Activated naive CD8-positive, alpha-beta T cell treated with anti-CD3 and anti-CD28 coated beads for 36 hours (primary cell): ENCODE data around the gene PLEK2. TPM values are rescaled to one million over a fixed set of nuclear protein-coding genes. Genes with fewer than 3 reads are reported as not detected.
"Not testable (repeated sequence)": the region's sequence is repeated elsewhere in the genome, so short reads cannot be mapped to it uniquely, and the experiment has no call there.

Experiments used
- DNase-seq: peaks from one replicate; pipeline ENCODE4 v3.0.0; 2021
- H3K27ac Mint-ChIP-seq: one replicate; pipeline ENCODE4 v1.8.0; 2022; ENCODE audit warnings: mild to moderate bottlenecking, moderate library complexity, mixed read lengths
- H3K27me3 Mint-ChIP-seq: one replicate; pipeline ENCODE4 v1.8.0; 2022; ENCODE audit warnings: mild to moderate bottlenecking, mixed read lengths
- H3K36me3 Mint-ChIP-seq: one replicate; pipeline ENCODE4 v1.8.0; 2021; ENCODE audit warnings: mild to moderate bottlenecking, mixed read lengths
- H3K4me1 Mint-ChIP-seq: one replicate; pipeline ENCODE4 v1.8.0; 2021; ENCODE audit warnings: mixed read lengths
- H3K4me3 Mint-ChIP-seq: one replicate; pipeline ENCODE4 v1.8.0; 2022; ENCODE audit warnings: mild to moderate bottlenecking, moderate library complexity, mixed read lengths
- H3K9me3 Mint-ChIP-seq: one replicate; pipeline ENCODE4 v1.8.0; 2022; ENCODE audit warnings: mixed read lengths
- total RNA-seq, 2 experiments: library from RNA; stranded (reverse); gene quantifications; one replicate each; pipeline ENCODE4 v1.2.3, GENCODE V29; 2021

PLEK2 gene
- total RNA-seq, 2 experiments from 2014 or later = 4.1 to 4.2 TPM

DNA sequence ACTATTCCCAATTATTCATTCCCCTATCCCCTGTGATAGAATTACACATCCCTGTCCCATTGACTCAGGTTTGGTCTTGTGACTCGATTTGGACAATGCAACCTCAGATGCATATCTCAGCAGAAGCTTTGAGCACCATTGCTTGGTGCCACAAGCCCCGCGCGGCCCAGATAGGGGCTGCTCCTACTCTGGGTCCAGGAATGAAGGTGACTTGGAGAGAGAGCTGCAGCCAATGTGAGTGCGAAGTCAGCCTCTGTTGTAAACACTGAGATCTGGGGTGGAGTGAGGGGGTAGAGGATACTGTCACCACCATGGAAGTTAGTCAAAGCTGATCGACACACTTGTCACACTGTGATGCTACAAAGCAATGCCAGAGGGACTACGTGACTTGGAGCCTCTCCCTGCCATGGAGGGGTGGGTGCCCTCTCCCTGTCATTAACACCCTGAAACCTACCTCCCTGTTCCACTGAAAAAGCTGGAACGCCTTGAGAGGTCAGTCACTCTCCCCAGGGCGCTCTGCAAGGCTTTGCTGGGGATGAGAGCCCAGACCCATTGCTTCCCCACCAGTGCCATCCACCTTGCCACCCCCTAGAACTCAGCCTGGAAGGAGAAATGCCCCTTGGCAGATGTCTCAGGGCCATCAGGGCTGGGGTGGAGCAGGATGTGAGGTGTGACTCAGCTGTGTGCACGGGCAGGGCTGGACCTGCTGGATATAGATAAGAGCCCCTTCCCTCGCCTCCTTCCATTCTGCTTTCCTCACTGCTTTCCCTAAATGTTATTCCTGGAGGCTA is 6.6 kb upstream of the PLEK2 start:
- DNase-seq = no peak
- Mint-ChIP-seq H3K4me1 (peaks cover 10% of the 10 kb centered on the region), H3K27me3 (peaks cover 6% of the 10 kb centered on the region), H3K9me3 (no peaks in the 10 kb centered on the region), H3K36me3 (no peaks in the 10 kb centered on the region), H3K27ac (no peak overlapping the region), H3K4me3 (no peak overlapping the region)

DNA sequence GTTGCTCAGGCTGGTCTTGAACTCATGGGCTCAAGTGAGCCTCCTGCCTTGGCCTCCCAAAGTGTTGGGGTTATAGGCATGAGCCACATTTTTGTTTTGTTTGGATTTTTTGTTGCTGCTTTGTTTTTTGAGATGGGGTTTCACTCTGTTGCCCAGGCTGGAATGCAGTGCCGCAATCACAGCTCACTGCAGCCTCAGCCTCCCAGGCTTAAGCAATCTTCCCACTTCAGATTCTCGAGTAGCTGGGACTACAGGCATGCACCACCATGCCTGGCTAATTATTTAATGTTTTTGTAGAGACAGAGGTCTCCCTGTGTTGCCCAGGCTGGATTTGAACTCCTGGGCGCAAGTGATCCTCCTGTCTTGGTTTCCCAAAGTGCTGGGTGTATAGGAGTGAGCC is 5.7 kb upstream of the PLEK2 start:
- Mint-ChIP-seq H3K9me3 (no peaks in the 10 kb centered on the region), H3K27ac (no peak overlapping the region)

DNA sequence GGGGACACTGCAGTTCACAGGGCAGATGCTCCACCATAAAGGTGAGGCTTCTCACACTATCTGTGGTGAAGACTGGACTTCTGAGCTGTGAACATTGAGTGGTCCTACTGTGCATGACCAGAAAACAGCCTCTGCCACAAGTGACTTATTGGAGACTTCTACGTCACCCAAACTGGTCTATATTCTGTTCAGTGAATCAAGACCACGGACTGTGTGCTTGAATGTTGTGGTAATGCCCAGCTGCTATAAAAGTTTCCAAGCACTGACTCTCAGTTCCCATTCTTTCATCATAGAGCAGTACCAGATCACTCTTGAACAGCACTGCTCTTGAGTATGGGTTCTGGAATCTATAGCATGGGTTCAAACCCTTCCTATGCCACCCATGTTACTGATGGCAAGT is 4.8 kb upstream of the PLEK2 start:
- Mint-ChIP-seq H3K27me3 (peaks cover 4% of the 10 kb centered on the region), H3K9me3 (no peaks in the 10 kb centered on the region), H3K4me1 (peaks cover 14% of the 10 kb centered on the region), H3K27ac (no peak overlapping the region), H3K4me3 (no peak overlapping the region), H3K36me3 (no peaks in the 10 kb centered on the region)
- no peak for DNase-seq

More for the DNA sequence above, 5.7 kb upstream of the PLEK2 start:
- Mint-ChIP-seq H3K27me3 (no peaks in the 10 kb centered on the region), H3K4me3 (no peak overlapping the region), H3K4me1 (peaks cover 10% of the 10 kb centered on the region), H3K36me3 (no peaks in the 10 kb centered on the region)
- DNase-seq = no peak

DNA sequence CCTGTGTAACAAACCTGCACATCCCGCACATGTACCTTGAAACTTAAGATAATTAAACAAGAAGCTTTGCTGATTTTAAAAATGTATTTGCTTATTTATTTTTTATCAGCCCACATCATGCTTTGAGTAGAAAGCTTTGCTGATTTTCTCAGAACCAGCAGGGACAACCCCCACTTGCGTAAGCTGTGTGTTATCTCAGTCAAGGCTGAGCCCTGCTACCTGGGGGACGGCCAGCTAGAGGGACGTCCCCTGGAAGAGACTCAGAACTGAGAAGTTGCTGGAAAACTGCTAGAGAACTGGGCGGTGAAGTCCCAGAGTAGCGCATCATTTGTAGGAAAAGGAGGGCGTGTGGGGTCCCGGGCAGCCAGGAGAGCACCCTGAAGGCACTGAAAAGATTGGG is 4.1 kb upstream of the PLEK2 start:
- no peak for DNase-seq
- Mint-ChIP-seq H3K4me1 (peaks cover 15% of the 10 kb centered on the region), H3K4me3 (no peak overlapping the region), H3K9me3 (no peaks in the 10 kb centered on the region), H3K27me3 (peaks cover 7% of the 10 kb centered on the region), H3K36me3 (no peaks in the 10 kb centered on the region), H3K27ac (no peak overlapping the region)

DNA sequence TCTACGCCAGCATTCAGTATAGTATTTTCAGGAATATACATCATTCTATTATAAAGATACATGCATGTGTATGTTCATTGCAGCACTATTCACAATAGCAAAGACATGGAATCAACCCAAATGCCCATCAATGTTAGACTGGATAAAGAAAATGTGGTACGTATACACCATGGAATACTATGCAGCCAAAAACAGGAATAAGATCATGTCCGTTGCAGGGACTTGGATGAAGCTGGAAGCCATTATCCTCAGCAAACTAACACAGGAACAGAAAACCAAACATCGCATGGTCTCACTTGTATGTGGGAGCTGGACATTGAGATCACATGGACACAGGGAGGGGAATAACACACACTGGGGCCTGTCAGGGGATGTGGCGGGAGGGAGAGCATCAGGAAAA is 3.6 kb upstream of the PLEK2 start:
- Mint-ChIP-seq H3K27me3 (peaks cover 11% of the 10 kb centered on the region), H3K4me1 (peaks cover 15% of the 10 kb centered on the region)
- H3K27ac Mint-ChIP-seq, H3K36me3 Mint-ChIP-seq, H3K4me3 Mint-ChIP-seq, DNase-seq, H3K9me3 Mint-ChIP-seq: not testable (repeated sequence)

DNA sequence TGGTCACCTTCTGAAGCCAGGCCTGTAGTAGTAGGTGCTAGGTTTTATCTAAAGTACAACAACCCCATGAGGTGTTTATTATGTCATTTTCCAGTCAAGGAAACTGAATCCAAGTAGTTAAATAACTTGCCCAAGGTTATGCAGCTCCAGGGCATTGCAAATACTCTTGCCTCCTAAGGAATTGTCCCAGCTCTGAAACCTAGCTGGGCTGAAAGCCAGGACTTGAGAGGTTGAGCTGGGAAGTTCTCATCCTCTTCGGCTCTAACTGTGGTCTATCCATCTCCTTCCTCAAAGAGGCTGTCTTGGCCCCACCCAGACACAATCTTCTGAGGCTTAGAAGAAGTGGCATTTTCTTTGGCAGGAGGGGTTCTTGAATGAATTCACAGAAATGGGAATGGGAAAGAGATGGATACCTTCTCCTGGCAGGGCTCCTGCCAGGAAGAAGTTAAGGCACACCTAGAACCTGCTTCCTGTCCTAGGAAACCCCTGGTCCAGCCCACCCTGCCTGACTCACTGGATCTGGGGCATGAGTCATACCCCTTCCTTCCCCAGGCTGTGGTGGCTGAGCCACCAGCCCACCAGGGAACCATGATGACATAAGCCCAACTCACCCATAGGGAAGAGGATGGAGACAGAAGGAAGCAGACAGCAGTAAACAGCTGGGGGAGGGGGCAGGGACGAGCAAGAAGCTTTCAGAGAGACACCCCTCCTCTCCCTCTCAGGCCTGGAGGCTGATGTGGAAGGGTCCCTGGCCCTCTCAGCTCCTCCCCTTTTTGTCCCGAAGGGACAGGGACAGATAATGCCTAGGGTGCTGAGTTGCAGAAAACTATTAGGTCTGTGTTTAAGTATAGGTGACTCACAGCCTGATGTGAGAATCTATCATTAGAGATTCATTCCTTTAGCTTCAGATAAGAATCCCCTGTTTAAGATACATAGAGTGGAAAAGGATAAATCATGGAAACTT is 2.1 kb upstream of the PLEK2 start:
- Mint-ChIP-seq H3K27ac (peak overlapping the region; percentile 45), H3K4me3 (no peak overlapping the region), H3K27me3 (peaks cover 11% of the 10 kb centered on the region), H3K9me3 (no peaks in the 10 kb centered on the region), H3K4me1 (peaks cover 15% of the 10 kb centered on the region), H3K36me3 (no peaks in the 10 kb centered on the region)
- peak; percentile 63 for DNase-seq

DNA sequence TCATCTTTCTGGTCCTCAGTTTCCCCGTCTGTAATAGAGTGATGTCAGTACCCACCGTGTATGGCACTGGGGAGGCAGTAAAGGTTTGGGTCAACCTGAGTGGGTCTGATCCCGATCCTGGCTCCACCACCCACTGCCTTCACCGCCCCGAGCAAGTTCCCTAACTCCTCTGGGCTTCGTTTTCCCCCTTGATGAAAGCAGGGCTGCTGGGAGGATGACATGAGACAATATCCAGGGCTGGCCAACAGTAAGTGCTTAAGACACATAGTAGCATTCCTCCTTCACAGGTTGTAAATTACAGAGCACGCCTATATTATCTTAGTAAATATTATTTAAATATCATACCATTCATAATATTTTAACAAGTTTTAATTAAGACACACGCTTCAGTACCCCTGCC is 595 bp downstream of the PLEK2 start:
- peaks cover 15% of the 10 kb centered on the region for H3K4me1 Mint-ChIP-seq
- peak overlapping the region; percentile 68 for H3K4me3 Mint-ChIP-seq
- H3K27ac Mint-ChIP-seq = no peak overlapping the region
- no peaks in the 10 kb centered on the region for H3K9me3 Mint-ChIP-seq
- no peaks in the 10 kb centered on the region for H3K36me3 Mint-ChIP-seq
- no peak for DNase-seq
- peaks cover 11% of the 10 kb centered on the region for H3K27me3 Mint-ChIP-seq

DNA sequence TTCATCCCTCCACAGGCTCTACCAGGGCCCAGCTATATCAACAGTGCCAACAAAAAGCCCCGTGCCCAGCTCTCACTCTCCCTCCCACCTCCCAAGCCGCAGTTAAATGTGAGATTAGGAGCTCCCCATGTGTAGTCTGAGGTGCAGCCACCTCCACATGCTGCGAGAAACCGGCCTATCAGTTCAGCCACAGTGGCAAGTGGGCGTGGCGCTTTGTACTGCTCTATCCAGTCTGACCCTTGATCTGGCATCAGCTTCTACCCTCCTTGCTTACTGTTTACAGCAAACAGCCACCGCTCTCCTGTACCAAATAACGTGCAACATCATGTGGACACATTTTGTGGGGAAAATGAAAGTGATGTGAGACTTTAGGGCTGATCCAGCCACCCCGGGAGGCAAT is 1.7 kb downstream of the PLEK2 start:
- Mint-ChIP-seq H3K4me3 (no peak overlapping the region), H3K36me3 (no peaks in the 10 kb centered on the region)
- DNase-seq = no peak

DNA sequence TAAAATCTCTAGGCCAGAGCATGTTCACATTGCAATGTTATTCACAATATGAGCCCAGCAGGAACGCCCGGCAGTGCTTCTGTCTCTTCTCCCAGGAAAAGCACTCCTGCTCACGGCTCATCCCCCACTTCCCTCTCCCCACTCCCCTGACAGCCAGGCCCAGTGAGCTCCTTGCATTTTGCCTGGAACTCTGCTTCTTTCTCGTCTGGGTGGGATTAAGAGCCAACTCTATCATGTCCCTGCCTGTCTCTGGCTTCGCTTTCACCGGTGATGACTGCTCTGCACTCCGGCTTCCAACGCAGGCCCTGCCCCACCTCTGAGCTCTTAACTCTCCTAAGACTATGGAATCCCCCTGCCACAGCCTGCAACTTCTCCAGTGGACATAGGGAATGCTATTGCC is 2.5 kb downstream of the PLEK2 start:
- DNase-seq = no peak
- H3K9me3 Mint-ChIP-seq = no peaks in the 10 kb centered on the region
- H3K4me3 Mint-ChIP-seq = no peak overlapping the region
- H3K27me3 Mint-ChIP-seq = peaks cover 11% of the 10 kb centered on the region
- H3K4me1 Mint-ChIP-seq = peaks cover 12% of the 10 kb centered on the region
- H3K36me3 Mint-ChIP-seq = no peaks in the 10 kb centered on the region
- no peak overlapping the region for H3K27ac Mint-ChIP-seq

More for the DNA sequence above, 1.7 kb downstream of the PLEK2 start:
- peaks cover 11% of the 10 kb centered on the region for H3K27me3 Mint-ChIP-seq
- no peaks in the 10 kb centered on the region for H3K9me3 Mint-ChIP-seq
- no peak overlapping the region for H3K27ac Mint-ChIP-seq
- peaks cover 15% of the 10 kb centered on the region for H3K4me1 Mint-ChIP-seq

DNA sequence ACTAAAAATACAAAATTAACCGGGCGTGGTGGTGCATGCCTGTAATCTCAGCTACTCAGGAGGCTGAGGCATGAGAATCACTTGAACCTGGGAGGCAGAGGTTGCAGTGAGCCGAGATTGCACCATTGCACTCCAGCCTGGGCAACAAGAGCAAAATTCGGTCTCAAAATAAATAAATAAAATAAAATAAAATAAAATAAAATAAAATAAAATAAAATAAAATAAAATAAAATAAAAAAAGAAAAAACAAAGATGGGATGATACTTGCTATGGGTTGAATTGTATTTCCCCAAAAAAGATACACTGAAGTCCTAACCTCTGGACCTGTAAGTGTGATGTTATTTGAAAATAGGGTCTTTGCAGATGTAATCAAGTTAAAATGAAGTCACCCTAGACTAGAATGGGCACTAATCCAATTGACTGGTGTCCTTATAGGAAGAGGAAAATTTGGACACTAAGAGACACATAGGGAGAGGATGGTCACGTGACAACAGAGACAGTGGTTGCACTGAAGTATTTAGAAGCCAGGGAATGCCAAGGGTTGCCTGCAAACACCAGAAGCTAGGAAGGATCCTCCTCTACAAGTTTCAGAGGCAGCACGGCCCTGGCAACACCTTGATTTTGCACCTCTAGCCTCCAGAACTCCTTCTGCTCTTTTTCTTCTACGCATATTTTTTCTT is 3.7 kb downstream of the PLEK2 start:
- not testable (repeated sequence) for H3K27ac Mint-ChIP-seq, H3K36me3 Mint-ChIP-seq, DNase-seq, H3K9me3 Mint-ChIP-seq, H3K4me1 Mint-ChIP-seq, H3K4me3 Mint-ChIP-seq
- H3K27me3 Mint-ChIP-seq = peaks cover 11% of the 10 kb centered on the region

DNA sequence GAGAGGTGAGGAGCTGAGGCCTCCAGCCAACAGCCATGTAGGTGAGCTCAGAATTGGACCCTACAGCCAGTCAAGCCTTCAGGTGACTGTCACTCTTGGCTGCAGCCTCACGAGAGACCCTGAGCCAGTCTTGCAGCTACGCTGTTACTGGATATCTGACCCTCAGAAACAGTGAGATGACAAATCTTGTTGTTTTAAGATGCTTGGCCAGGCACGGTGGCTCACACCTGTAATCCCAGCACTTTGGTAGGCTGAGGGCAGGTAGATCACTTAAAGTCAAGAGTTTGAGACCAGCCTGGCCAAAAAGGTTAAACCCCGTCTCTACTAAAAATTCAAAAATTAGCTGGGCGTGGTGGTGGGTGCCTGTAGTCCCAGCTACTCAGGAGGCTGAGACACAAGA is 6.2 kb downstream of the PLEK2 start:
- DNase-seq = no peak
- H3K4me3 Mint-ChIP-seq = no peak overlapping the region
- H3K4me1 Mint-ChIP-seq = no peaks in the 10 kb centered on the region
- no peaks in the 10 kb centered on the region for H3K36me3 Mint-ChIP-seq
- H3K27me3 Mint-ChIP-seq = peaks cover under 1% of the 10 kb centered on the region
- H3K9me3 Mint-ChIP-seq = no peaks in the 10 kb centered on the region
- H3K27ac Mint-ChIP-seq = no peak overlapping the region

DNA sequence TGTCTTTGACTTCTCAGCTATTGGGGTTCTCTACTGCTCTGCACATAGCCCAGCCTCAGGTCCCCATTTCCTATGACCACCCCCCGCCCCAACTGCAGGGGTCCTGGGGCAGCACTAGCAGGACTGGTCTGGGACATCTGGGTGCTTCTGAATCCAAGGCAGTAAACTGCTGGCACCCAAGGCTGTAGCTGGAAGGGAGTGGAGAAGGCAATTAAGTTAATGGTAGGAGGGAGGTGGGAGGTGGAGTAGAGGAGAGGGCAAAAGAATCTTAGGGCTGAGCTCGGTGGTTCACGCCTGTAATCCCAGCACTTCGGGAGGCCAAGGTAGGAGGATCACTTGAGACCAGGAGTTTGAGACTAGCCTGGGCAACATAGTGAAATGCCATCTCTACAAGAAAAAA is 11.5 kb downstream of the PLEK2 start:
- DNase-seq = no peak
- H3K4me1 Mint-ChIP-seq = no peaks in the 10 kb centered on the region
- H3K27me3 Mint-ChIP-seq = no peaks in the 10 kb centered on the region
- no peaks in the 10 kb centered on the region for H3K36me3 Mint-ChIP-seq
- no peak overlapping the region for H3K27ac Mint-ChIP-seq
- no peak overlapping the region for H3K4me3 Mint-ChIP-seq
- no peaks in the 10 kb centered on the region for H3K9me3 Mint-ChIP-seq

DNA sequence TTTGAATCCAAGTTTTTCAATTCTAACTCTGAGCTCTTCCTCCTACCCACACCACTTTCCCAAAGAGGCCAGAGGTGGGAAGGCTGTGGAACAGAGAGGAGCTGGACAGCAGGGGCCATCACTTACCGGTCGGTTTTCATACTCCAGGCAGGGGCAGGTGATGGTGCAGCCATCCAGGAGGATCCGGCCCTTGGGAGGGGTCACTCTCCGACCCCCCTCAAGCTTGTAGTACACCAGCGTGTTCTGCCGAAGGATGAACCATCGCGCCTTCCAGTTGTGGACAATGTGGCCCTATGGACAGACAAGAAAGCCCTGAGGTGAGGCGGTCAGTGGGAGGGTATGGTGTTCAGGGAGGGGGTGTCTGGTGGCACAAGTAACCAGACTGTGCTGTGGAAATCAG is 14.4 kb downstream of the PLEK2 start:
- H3K27me3 Mint-ChIP-seq = no peaks in the 10 kb centered on the region
- no peak for DNase-seq
- H3K4me1 Mint-ChIP-seq = no peaks in the 10 kb centered on the region
- H3K9me3 Mint-ChIP-seq = no peaks in the 10 kb centered on the region
- no peak overlapping the region for H3K27ac Mint-ChIP-seq
- no peaks in the 10 kb centered on the region for H3K36me3 Mint-ChIP-seq
- H3K4me3 Mint-ChIP-seq = no peak overlapping the region

DNA sequence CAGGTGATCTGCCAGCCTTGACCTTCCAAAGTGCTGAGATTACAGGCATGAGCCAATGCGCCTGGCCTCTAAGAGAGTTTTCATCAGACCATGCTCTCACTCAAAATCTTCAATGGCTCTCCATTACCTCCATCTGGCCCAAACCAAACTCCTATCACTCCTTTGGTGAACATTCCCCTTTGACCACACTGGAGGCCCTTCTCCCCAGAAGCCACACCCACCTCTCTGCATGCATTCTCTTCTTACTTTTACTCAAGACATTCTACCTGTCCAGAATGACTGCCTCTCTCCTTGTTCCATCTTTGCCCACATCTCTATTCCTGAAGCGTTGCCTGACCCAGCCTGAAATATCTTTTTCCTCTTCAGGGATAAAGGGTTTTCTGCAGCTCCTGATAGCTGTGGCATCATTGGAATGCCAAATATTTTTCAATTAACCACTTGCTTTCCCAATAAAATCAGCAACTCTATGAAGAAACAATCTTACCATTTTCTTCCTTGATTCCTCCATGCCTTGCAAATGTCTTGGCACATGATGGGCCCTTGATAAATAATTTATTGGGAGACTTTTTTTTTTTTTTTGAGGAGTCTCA is 15.5 kb downstream of the PLEK2 start:
- no peak overlapping the region for H3K27ac Mint-ChIP-seq
- H3K9me3 Mint-ChIP-seq = no peaks in the 10 kb centered on the region
- H3K36me3 Mint-ChIP-seq = no peaks in the 10 kb centered on the region

DNA sequence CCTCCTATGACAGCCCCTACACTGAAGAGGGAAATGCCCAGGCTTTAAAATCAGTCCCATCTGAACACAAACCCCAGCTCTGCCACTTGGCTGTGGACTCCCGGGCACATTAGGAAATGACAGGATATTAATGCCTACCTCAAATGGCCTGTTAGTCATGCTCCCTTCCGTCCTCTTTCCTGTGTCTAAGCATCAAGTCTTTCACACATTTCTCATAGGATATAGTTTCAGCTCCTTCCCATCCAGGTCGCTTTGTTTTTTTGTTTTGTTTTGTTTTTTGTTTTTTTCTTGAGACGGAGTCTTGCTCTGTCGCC is 16.1 kb downstream of the PLEK2 start:
- no peak for DNase-seq
- Mint-ChIP-seq H3K9me3 (no peaks in the 10 kb centered on the region), H3K4me1 (no peaks in the 10 kb centered on the region), H3K4me3 (no peak overlapping the region), H3K27me3 (no peaks in the 10 kb centered on the region), H3K36me3 (no peaks in the 10 kb centered on the region), H3K27ac (no peak overlapping the region)

More for the DNA sequence above, 15.5 kb downstream of the PLEK2 start:
- Mint-ChIP-seq H3K27me3 (no peaks in the 10 kb centered on the region), H3K4me3 (no peak overlapping the region), H3K4me1 (no peaks in the 10 kb centered on the region)
- no peak for DNase-seq
